ENCODE results near the gene DHTKD1. TPM values are rescaled to one million over a fixed set of nuclear protein-coding genes. Genes with fewer than 3 reads are reported as not detected.

The DHTKD1 gene
- total and polyA plus RNA-seq, 2 of the 4 experiments (the other 2 are of a cell fraction) = 13.9 to 20.3 TPM

- Histone ChIP-seq H2AK9ac (replicated peaks; ENCODE audit: low read depth, low read length, poor library complexity) (peak overlapping the region; percentile 100), H2BK120ac (ENCODE audit: low read depth, low read length) (peak overlapping the region; percentile 14; the same call in 1 of the 2 replicates), H3K18ac (ENCODE audit: low read depth, low read length) (peak overlapping the region; percentile 9; the same call in 1 of the 2 replicates), H3K9me3 (ENCODE audit: control insufficient read depth, insufficient read depth, low read length) (no peaks in the 10 kb centered on the region), H2AFZ (replicated peaks; ENCODE audit: low read length, poor library complexity) (peak overlapping the region; percentile 97), H3K27me3 (ENCODE audit: control insufficient read depth, insufficient read depth, low read length) (no peaks in the 10 kb centered on the region), H4K5ac (ENCODE audit: low read depth, low read length) (no peak overlapping the region), H3K4me1 (ENCODE audit: control insufficient read depth, insufficient read depth, low read length) (no peaks in the 10 kb centered on the region), H2BK5ac (ENCODE audit: low read depth, low read length, poor library complexity, severe bottlenecking) (peak overlapping the region; percentile 81), H3K79me1 (ENCODE audit: low read depth in 1 of 2, low read length in 2 of 2) (peaks cover 4 to 30% of the 10 kb centered on the region in 2 experiments; a peak in 3 of 4 replicates), H4K8ac (ENCODE audit: low read depth in 2 of 2, low read length in 2 of 2) (peak overlapping the region; percentile 81 to 90; a peak in 3 of 4 replicates), H3K14ac (replicated peaks; ENCODE audit: low read depth, low read length) (peak overlapping the region; percentile 72), H2AK5ac (ENCODE audit: low read depth, low read length) (peak overlapping the region; percentile 69), H3K27ac (ENCODE audit: insufficient read depth, low read length) (peak overlapping the region; percentile 92), H2BK15ac (ENCODE audit: low read depth, low read length) (no peak overlapping the region), H3K9ac (ENCODE audit: low read depth, low read length) (peak overlapping the region; percentile 89), H3K56ac (ENCODE audit: extremely low read depth, insufficient read depth, low read length) (peak overlapping the region; percentile 63), H3K23ac (ENCODE audit: low read depth, low read length) (peak overlapping the region; percentile 93), H4K91ac (ENCODE audit: insufficient read depth, low read depth, low read length) (peak overlapping the region; percentile 73), H3K4me2 (ENCODE audit: low read depth, low read length) (peak overlapping the region; percentile 74), H4K20me1 (ENCODE audit: insufficient read depth, low read length) (no peaks in the 10 kb centered on the region; the same call in 1 of the 2 replicates), H3K4me3 (ENCODE audit: insufficient read depth, low read depth, low read length) (peak overlapping the region; percentile 91), H2BK20ac (ENCODE audit: low read depth, low read length) (no peak overlapping the region), H3K4ac (ENCODE audit: low read depth, low read length) (peak overlapping the region; percentile 88), H3K36me3 (ENCODE audit: control insufficient read depth, insufficient read depth, low read length) (no peaks in the 10 kb centered on the region), H3K9me1 (ENCODE audit: insufficient read depth, low read length) (no peaks in the 10 kb centered on the region)
- in situ Hi-C loops (cut with MboI; ENCODE audit: low sequenced_read_pairs) (no loop called here), dilution Hi-C loops (cut with HindIII; ENCODE audit: low sequenced_read_pairs, unreplicated experiment) (no loop called here), intact Hi-C loops (cut with micrococcal nuclease) (no loop called here)
- no peak for ATAC-seq (ENCODE audit: low read depth)
- POLR2A ChIA-PET (ENCODE audit: unreplicated experiment) = no interaction called here
- no TSS peak for BruUV-seq (replicated peaks)
- TF ChIP-seq MXI1 (IDR thresholded peaks at IDR 0.05; ENCODE audit: borderline replicate concordance, low read depth, low read length) = 0 out of 2 replicates have a peak, but pooled peaks have one; percentile 23
- TF ChIP-seq MAZ (IDR thresholded peaks at IDR 0.05; ENCODE audit: borderline replicate concordance, low read depth, low read length) = peak; percentile 16; the same call in 1 of the 2 replicates
- no peak for TF ChIP-seq CTCF (conservative IDR thresholded peaks at IDR 0.05; ENCODE audit: low read depth, low read length)
- WGBS, 2 experiments (ENCODE audit: extremely low coverage in 2 of 2, insufficient read length in 1 of 2) = 0% methylated on average over 3 of the region's 26 CpGs; no CpG with 5 or more reads in 1 of the 2 experiments
- CTCF ChIA-PET = interaction anchor here (0.5 kb wide), 1 partner anchor 16 kb away, joined by 3 read pairs; no protein-coding TSS in a partner anchor
- DNase-seq = peak; percentile 18
Measured at GRCh38 chr10:12041766-12042408, 26.9 kb upstream of the DHTKD1 start.

All from IMR-90 (cell line).